ENCODE measurements around the gene CPXCR1. TPM values are rescaled to one million over a fixed set of nuclear protein-coding genes. Genes with fewer than 3 reads are reported as not detected.
"Not testable (repeated sequence)": the region's sequence is repeated elsewhere in the genome, so short reads cannot be mapped to it uniquely, and the experiment has no call there.

Gene CPXCR1
- total RNA-seq, result not detected

DNA sequence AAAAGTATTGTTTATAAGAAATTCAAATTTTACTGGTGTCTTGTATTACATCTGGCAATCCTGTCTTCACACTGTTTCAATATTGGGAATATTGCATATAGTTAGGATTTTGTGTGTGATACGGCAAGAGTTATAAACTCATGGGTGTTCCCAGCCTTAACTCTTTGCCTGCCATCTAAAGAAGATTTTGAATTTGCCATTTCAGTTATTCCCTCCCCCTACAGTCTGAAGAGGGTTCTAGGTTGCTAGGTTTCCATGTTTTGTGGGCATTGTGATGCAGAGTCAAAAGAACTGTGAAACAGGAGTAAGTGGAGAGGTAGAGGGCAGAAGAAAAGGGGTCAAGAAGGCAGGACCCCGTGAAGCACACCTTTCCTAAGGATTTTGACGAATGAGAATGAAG, at the start of gene CPXCR1:
Gene CPXCR1, plus strand, starts transcription at position 301 of the 400 bp plus-strand sequence. CDS start 6,190 bp downstream, outside the sequence.
- 52% methylated on average over 3 of the region's 3 CpGs for WGBS
- no peak for DNase-seq (ENCODE audit: low spot score in 2 of 2)
- Histone ChIP-seq H3K4me3 (no peak within 1 kb of the TSS), H3K4me1 (no peaks in the 10 kb centered on the region), H3K27ac (no peak within 1 kb of the TSS), H3K9me3 (no peaks in the 10 kb centered on the region), H3K36me3 (no peaks in the 10 kb centered on the region), H3K27me3 (no peaks in the 10 kb centered on the region)
- TF ChIP-seq EP300 (IDR thresholded peaks at IDR 0.05) (no peak), POLR2AphosphoS5 (IDR thresholded peaks at IDR 0.05) (no peak), POLR2A (IDR thresholded peaks at IDR 0.05) (no peak), CTCF (IDR thresholded peaks at IDR 0.05) (no peak)

DNA sequence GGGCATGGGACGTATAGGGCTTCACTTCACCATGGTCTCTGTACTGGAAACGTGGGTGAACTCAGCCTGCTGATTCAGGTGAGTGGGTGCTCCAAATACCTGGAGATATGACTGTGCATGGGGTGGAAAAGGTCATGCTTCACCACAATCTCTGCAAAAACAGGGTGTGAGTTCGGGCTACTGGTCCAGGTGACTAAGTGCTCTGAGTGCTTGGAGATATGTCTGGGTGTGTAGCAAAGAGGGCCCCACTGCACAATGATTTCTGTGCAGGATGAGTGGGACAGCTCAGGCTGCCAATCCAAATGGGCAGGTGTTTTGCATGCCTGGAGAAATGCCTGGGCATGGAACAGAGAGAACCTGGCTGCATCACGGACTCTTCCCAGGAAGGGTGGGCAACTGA, 11.2 kb upstream of the CPXCR1 start:
- Histone ChIP-seq H3K4me3 (no peak overlapping the region), H3K9me3 (no peaks in the 10 kb centered on the region), H3K4me1 (no peaks in the 10 kb centered on the region), H3K27ac (no peak overlapping the region), H3K36me3 (no peaks in the 10 kb centered on the region), H3K27me3 (no peaks in the 10 kb centered on the region)
- TF ChIP-seq POLR2AphosphoS5 (IDR thresholded peaks at IDR 0.05), result no peak
- TF ChIP-seq POLR2A (IDR thresholded peaks at IDR 0.05), result no peak
- no peak for TF ChIP-seq CTCF (IDR thresholded peaks at IDR 0.05)
- no peak for TF ChIP-seq EP300 (IDR thresholded peaks at IDR 0.05)
- DNase-seq (ENCODE audit: low spot score in 2 of 2), result no peak
- 77% methylated on average over 3 of the region's 4 CpGs for WGBS

DNA sequence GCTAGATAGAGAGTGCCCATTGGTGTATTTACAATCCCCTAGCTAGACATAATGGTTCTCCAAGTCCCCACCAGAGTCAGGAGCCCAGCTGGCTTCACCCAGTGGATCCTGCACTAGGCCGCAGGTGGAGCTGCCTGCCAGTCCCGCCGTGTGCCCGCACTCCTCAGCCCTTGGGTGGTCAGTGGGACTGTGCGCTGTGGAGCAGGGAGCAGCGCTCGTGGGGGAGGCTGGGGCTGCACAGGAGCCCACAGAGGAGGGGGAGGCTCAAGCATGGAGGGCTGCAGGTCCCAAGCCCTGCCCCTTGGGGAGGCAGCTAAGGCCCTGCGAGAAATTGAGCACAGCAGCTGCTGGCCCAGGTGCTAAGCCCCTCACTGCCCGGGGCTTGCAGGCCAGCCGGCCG, 810 bp upstream of the CPXCR1 start:
- not testable (repeated sequence) for H3K27me3 ChIP-seq; H3K27ac ChIP-seq; H3K4me1 ChIP-seq; H3K36me3 ChIP-seq; H3K4me3 ChIP-seq; H3K9me3 ChIP-seq; DNase-seq (ENCODE audit: low spot score in 2 of 2)
- no CpG with 5 or more reads among the region's 11 CpGs for WGBS

DNA sequence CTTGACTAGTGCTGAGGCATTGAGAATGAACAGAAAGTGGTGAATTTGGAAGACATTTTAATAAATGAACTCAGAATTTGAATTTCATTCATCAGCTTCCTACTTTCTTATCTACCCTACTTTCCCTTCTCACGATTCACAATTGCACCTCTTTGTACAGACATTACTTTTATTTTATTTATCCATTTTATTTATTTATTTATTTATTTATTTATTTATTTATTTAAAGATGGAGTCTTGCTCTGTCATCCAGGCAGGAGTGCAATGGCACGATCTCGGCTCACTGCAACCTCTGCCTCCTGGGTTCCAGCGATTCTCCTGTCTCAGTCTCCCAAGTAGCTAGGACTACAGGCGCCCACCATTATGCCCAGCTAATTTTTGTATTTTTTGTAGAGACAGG, 5.3 kb downstream of the CPXCR1 start:
- not testable (repeated sequence) for H3K36me3 ChIP-seq; H3K9me3 ChIP-seq; H3K4me1 ChIP-seq; H3K27me3 ChIP-seq; H3K27ac ChIP-seq; H3K4me3 ChIP-seq; DNase-seq (ENCODE audit: low spot score in 2 of 2)
- WGBS, result 94% methylated on average over 5 of the region's 5 CpGs

DNA sequence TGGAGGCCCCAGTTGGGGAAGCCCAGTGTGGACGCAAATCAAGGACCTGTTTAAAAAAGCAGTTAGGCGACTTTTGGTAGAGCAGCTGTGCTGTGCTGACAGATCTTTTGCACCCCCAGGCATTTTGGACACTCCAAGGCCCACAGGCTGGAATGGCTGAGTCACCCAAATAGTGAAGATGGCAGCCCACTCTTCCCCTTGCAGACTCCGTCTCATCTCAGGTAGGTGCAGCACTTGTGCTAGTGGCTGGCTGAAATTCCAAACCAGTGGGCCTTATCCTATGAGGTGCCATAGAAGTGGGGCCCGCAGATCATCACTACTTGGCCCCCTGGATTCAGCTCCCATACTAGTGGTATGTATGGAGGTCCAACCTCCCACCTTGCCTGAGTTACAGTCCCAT, 42.8 kb downstream of the CPXCR1 start:
- no peak overlapping the region for H3K4me3 ChIP-seq
- 34% methylated on average over 3 of the region's 4 CpGs for WGBS
- no peaks in the 10 kb centered on the region for H3K9me3 ChIP-seq

More for the DNA sequence above, 42.8 kb downstream of the CPXCR1 start:
- no peak overlapping the region for H3K27ac ChIP-seq
- no peaks in the 10 kb centered on the region for H3K36me3 ChIP-seq
- DNase-seq (ENCODE audit: low spot score in 2 of 2), result no peak
- TF ChIP-seq POLR2A (IDR thresholded peaks at IDR 0.05) (no peak), POLR2AphosphoS5 (IDR thresholded peaks at IDR 0.05) (no peak), EP300 (IDR thresholded peaks at IDR 0.05) (no peak), CTCF (IDR thresholded peaks at IDR 0.05) (no peak)
- H3K27me3 ChIP-seq, result no peaks in the 10 kb centered on the region
- no peaks in the 10 kb centered on the region for H3K4me1 ChIP-seq
